HG03575 (cell line): ENCODE measurements around the gene GNB1L.

Source experiments
- ATAC-seq: cut with Tn5 transposase; IDR thresholded peaks from one replicate; pipeline ENCODE4 v1.9.1; 2021; ENCODE audit not compliant: unreplicated experiment, insufficient number of reproducible peaks, low FRiP score; ENCODE audit errors: extremely low read depth

The GNB1L gene

GRCh38 chr22:19878461-19879245 is 24.0 kb upstream of the GNB1L start:
- no peak for ATAC-seq

GRCh38 chr22:19877626-19878339 is 23.1 kb upstream of the GNB1L start:
- no peak for ATAC-seq

GRCh38 chr22:19876941-19877625 is 22.4 kb upstream of the GNB1L start:
- ATAC-seq, result no peak

- no peak for ATAC-seq
Measured at GRCh38 chr22:19876314-19876940, 21.8 kb upstream of the GNB1L start.

- no peak for ATAC-seq
Measured at GRCh38 chr22:19875531-19876313, 21.0 kb upstream of the GNB1L start.

GRCh38 chr22:19875061-19875530 is 20.4 kb upstream of the GNB1L start:
- no peak for ATAC-seq

- ATAC-seq, result no peak
Measured at GRCh38 chr22:19874307-19875060, 19.8 kb upstream of the GNB1L start.

GRCh38 chr22:19873960-19874306 is 19.3 kb upstream of the GNB1L start:
- no peak for ATAC-seq

GRCh38 chr22:19873138-19873959 is 18.7 kb upstream of the GNB1L start:
- no peak for ATAC-seq

GRCh38 chr22:19872779-19873137 is 18.1 kb upstream of the GNB1L start:
- ATAC-seq, result no peak

- no peak for ATAC-seq
Measured at GRCh38 chr22:19871845-19872778, 17.4 kb upstream of the GNB1L start.

- no peak for ATAC-seq
Measured at GRCh38 chr22:19871023-19871844, 16.6 kb upstream of the GNB1L start.

GRCh38 chr22:19870153-19871022 is 15.7 kb upstream of the GNB1L start:
- no peak for ATAC-seq

- ATAC-seq, result no peak
Measured at GRCh38 chr22:19869497-19870152, 15.0 kb upstream of the GNB1L start.
